Fibroblast of mammary gland (primary cell): Measurements from ENCODE around the gene CA10.

ENCODE experiments used
- DNase-seq: peaks from one replicate; pipeline ENCODE4 v3.0.0-alpha.2; 2010; ENCODE audit warnings: low read depth
- H3K4me3 ChIP-seq: 2 replicates; pipeline ENCODE4 v1.5.1; 2011; ENCODE audit warnings: low read depth, mild to moderate bottlenecking, low read length, moderate library complexity; ENCODE audit not compliant: control insufficient read depth
- TF ChIP-seq, protein P1 (sequence below): conservative IDR thresholded peaks from 2 replicates; pipeline ENCODE4 v1.5.1; 2011; ENCODE audit warnings: low read depth, low read length, inconsistent platforms; ENCODE audit not compliant: control insufficient read depth, insufficient read depth

CA10 gene

GRCh38 chr17:51647826-51648225 lies 510.7 kb downstream of the CA10 start:
- DNase-seq = no peak
- TF ChIP-seq, protein P1, sequence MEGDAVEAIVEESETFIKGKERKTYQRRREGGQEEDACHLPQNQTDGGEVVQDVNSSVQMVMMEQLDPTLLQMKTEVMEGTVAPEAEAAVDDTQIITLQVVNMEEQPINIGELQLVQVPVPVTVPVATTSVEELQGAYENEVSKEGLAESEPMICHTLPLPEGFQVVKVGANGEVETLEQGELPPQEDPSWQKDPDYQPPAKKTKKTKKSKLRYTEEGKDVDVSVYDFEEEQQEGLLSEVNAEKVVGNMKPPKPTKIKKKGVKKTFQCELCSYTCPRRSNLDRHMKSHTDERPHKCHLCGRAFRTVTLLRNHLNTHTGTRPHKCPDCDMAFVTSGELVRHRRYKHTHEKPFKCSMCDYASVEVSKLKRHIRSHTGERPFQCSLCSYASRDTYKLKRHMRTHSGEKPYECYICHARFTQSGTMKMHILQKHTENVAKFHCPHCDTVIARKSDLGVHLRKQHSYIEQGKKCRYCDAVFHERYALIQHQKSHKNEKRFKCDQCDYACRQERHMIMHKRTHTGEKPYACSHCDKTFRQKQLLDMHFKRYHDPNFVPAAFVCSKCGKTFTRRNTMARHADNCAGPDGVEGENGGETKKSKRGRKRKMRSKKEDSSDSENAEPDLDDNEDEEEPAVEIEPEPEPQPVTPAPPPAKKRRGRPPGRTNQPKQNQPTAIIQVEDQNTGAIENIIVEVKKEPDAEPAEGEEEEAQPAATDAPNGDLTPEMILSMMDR = no peak
- no peak overlapping the region for H3K4me3 ChIP-seq

DNA sequence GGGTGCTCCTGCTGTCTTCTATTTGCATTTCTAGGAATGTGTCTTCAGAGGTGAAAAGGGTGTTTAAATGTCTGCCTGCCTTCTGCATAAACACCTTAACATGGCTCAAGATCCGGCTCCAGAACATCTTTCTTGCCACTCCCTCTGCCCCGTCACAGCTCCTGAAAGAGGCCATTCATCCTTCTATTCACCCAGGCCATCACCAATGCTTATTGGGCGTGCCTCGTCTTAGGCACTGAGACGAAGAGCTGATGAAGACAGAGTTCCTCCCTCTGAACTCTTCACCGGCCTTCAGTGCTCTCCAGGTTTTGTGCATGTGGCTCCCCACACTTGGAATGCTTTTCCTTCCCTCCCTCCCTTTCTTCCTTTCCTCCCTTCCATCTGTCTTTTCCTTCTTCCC lies 511.4 kb downstream of the CA10 start:
- TF ChIP-seq, protein P1 = no peak
- H3K4me3 ChIP-seq = no peak overlapping the region

DNA sequence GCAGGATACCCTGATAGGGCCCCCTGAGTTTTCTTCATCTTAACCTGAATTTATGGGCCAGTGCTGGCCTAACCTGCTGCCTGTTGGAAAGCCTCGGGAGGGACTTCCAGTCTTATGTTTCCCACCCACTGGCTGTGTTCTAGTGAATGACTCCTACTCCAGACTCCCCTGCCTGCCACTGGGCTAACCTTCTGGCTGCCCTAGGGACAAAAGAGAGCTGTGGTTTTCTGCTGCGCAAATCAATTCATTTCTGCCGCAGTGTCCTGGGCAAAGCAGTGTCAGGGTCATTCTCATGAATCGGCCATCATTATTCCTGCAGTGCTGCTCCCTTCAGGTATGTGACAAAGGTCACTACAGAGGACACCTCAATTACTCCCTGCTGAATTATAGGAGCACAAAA lies 512.0 kb downstream of the CA10 start:
- TF ChIP-seq, protein P1 = no peak
- no peak overlapping the region for H3K4me3 ChIP-seq
- DNase-seq = no peak

More for the DNA sequence above, 511.4 kb downstream of the CA10 start:
- no peak for DNase-seq

DNA sequence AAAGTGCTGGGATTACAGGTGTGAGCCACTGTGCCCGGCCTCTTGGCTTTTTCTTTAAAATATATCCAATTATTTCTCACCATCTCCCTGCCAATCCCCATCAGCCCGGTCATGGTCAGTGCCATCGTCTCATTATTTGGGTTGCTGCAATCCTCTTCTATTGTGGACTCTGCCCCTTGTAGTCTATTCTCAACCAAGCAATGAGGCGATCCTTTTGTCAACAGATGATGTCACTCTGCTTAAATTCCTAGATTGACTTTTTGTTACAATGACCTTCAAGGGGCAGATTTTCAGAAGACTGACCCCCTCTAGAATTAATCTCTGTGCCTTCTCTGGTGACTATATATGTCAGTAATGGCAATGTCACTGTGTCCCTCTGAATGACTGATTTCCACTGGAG lies 513.5 kb downstream of the CA10 start:
- no peak overlapping the region for H3K4me3 ChIP-seq
- no peak for DNase-seq
- TF ChIP-seq, protein P1 = no peak

DNA sequence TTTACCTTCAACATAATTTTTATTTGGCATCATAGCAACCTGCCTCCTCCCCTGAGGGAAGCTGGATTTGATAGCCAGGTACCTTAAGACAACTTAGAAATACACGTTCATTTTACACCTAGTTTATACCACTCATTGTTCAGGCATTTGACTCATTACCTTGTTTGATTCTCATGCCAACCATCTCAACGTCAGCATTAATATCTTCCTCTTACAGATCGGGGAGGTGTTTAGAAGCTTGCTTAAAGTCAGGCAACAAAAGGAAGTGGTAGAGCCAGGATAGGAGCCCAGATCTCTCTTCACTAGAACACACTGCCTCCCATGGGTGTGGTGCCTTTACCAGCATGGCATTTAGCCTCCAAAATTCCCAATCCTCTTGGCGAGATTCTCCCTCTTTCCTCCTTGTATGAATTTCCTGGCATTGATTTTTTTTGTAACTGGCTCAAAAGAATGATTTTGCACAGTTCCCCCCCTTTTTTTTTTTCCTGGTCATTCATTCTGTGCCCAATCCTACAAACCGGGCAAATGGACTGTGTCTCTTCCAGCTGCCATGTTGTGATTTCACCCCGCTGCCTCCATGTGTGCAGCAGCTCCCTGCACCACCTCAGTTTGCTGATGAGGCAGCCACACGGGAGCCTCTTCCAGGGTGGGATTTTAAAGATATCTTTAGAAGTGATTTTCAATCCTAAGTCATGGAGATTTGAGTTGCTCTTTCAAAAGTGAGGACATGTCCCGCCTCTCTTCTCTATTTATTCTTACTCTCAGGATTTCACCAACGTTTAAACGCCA lies 514.6 kb downstream of the CA10 start:
- DNase-seq = no peak
- H3K4me3 ChIP-seq = no peak overlapping the region
- TF ChIP-seq, protein P1 = no peak

GRCh38 chr17:51642029-51642428 lies 516.5 kb downstream of the CA10 start:
- no peak overlapping the region for H3K4me3 ChIP-seq
- TF ChIP-seq, protein P1 = no peak

More at GRCh38 chr17:51642029-51642428, 516.5 kb downstream of the CA10 start:
- DNase-seq = no peak
